CD4-positive, alpha-beta T cell (primary cell): Measurements from ENCODE around the gene MACROD2. TPM values are rescaled to one million over a fixed set of nuclear protein-coding genes. Genes with fewer than 3 reads are reported as not detected.

Experiments
- ATAC-seq: fragments of 200-7000 bp; cut with Tn5 transposase; one replicate; pipeline ENCODE4 v1.10.0; 2022; ENCODE audit warnings: mild to moderate bottlenecking; ENCODE audit not compliant: poor library complexity
- CTCF ChIA-PET: fragments of 350-600 bp; sonication (Branson Sonifier 250); formaldehyde crosslinking; loops from one replicate; lab custom pipeline; 2021; ENCODE audit warnings: antibody characterized with exemption, inconsistent platforms; lab: Charles Lee
- POLR2A ChIA-PET: fragments of 350-600 bp; sonication (Branson Sonifier 250); formaldehyde crosslinking; loops from one replicate; lab custom pipeline; 2021; ENCODE audit warnings: antibody characterized with exemption, inconsistent platforms; lab: Charles Lee
- DNase-seq, 14 experiments: peaks; one replicate each; pipeline ENCODE4 v3.0.0-alpha.2; 2013 to 2020; ENCODE audit warnings: mixed read lengths in 2 of 14
- H3K27ac ChIP-seq, 2 donors: one replicate each; pipeline versions ENCODE4 v1.5.1 to v1.7.0; 2013; ENCODE audit warnings: low read length in 2 of 2, low read depth in 1 of 2, mild to moderate bottlenecking in 1 of 2
- H3K27me3 ChIP-seq, 2 experiments: 1 replicate in 1 of 2; 2 replicates in 1 of 2; pipeline versions ENCODE4 v1.6.1 to v1.7.0; 2013; ENCODE audit warnings: low read length in 2 of 2, control low read depth in 1 of 2, mild to moderate bottlenecking in 1 of 2, moderate library complexity in 1 of 2; ENCODE audit not compliant: insufficient read depth in 2 of 2, control insufficient read depth in 1 of 2
- H3K36me3 ChIP-seq: one replicate; pipeline ENCODE4 v1.6.1; 2013; ENCODE audit warnings: low read length, control low read depth; ENCODE audit not compliant: insufficient read depth
- H3K4me1 ChIP-seq: one replicate; pipeline ENCODE4 v1.6.1; 2013; ENCODE audit warnings: low read length, control low read depth; ENCODE audit not compliant: insufficient read depth
- H3K4me3 ChIP-seq: one replicate; pipeline ENCODE4 v1.5.1; 2013; ENCODE audit warnings: mild to moderate bottlenecking, low read length, moderate library complexity
- H3K9me3 ChIP-seq, 2 experiments: 1 replicate in 1 of 2; 2 replicates in 1 of 2; pipeline versions ENCODE4 v1.6.1 to v1.7.0; 2013; ENCODE audit warnings: low read length in 2 of 2, mild to moderate bottlenecking in 2 of 2, control low read depth in 1 of 2, moderate library complexity in 1 of 2; ENCODE audit not compliant: control insufficient read depth in 1 of 2, insufficient read depth in 1 of 2
- H3K27ac Mint-ChIP-seq: one replicate; pipeline ENCODE4 v1.8.0; 2020; ENCODE audit warnings: mixed read lengths
- H3K27me3 Mint-ChIP-seq: one replicate; pipeline ENCODE4 v1.8.0; 2021; ENCODE audit warnings: mixed read lengths
- H3K36me3 Mint-ChIP-seq: one replicate; pipeline ENCODE4 v1.8.0; 2021; ENCODE audit warnings: low read depth, mixed read lengths
- H3K4me1 Mint-ChIP-seq: one replicate; pipeline ENCODE4 v1.8.0; 2021; ENCODE audit warnings: low read depth, mixed read lengths
- H3K4me3 Mint-ChIP-seq: one replicate; pipeline ENCODE4 v1.8.0; 2020; ENCODE audit warnings: mild to moderate bottlenecking, mixed read lengths
- H3K9me3 Mint-ChIP-seq: one replicate; pipeline ENCODE4 v1.8.0; 2020; ENCODE audit warnings: mixed read lengths
- CTCF ChIP-seq: fragments of 200-600 bp; IDR thresholded peaks from one replicate; pipeline ENCODE4 v1.8.0; 2022; ENCODE audit warnings: antibody characterized with exemption, mild to moderate bottlenecking
- intact Hi-C, 2 experiments: fragments of 100-400 bp; cut with DNase I in 1 of 2; cut with micrococcal nuclease in 1 of 2; formaldehyde crosslinking; loops; one replicate each; pipeline versions ENCODE4 v1.15.1 to v1.9.0; 2023 to 2025; cut with DNase I, micrococcal nuclease
- total RNA-seq, 174 experiments: library from RNA in 2 of 174; stranded (reverse) in 2 of 174; gene quantifications; one replicate each; pipeline ENCODE4 v1.2.3 and lab custom pipeline; 2021 to 2026

The MACROD2 gene
- total RNA-seq, 2 experiments from 2014 or later, result not detected

GRCh38 chr20:15267935-15268334 is 1272.6 kb downstream of the MACROD2 start:
- Mint-ChIP-seq H3K9me3 (peaks cover 13% of the 10 kb centered on the region), H3K4me1 (no peaks in the 10 kb centered on the region), H3K27me3 (no peaks in the 10 kb centered on the region), H3K4me3 (no peak overlapping the region), H3K36me3 (no peaks in the 10 kb centered on the region), H3K27ac (no peak overlapping the region)
- Histone ChIP-seq H3K27me3 (no peaks in the 10 kb centered on the region), H3K4me3 (no peak overlapping the region), H3K4me1 (no peaks in the 10 kb centered on the region), H3K9me3 (peaks cover 0 to 4% of the 10 kb centered on the region in 2 experiments), H3K27ac (no peak overlapping the region), H3K36me3 (no peaks in the 10 kb centered on the region)
- no peak for TF ChIP-seq CTCF
- ATAC-seq, result no peak
- ChIA-PET CTCF (no interaction called here), POLR2A (no interaction called here)
- intact Hi-C loops, result no loop called here
- no peak for DNase-seq

DNA sequence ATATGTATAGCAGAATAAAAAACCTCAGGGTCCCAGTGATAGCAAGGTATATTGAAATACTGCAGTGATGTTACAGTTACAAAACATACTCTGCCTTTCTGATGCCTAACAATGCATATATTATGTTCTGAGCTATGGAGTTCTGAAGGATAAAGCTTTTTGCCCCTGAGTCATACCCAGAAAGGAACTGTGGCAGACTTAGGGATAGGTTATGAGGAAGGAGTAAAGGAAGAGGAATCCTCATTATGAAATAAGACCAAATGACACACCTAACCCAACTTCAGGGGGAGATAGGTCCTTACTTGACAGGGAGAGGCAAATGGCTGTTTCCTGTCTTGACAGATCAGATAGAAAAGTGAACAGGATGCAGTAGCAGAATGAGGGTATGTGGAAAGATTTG is 1282.7 kb downstream of the MACROD2 start:
- H3K4me1 ChIP-seq, result no peaks in the 10 kb centered on the region
- ChIA-PET POLR2A (no interaction called here), CTCF (no interaction called here)
- no peaks in the 10 kb centered on the region for H3K27me3 Mint-ChIP-seq
- H3K27ac Mint-ChIP-seq, result no peak overlapping the region
- ATAC-seq, result no peak
- no peaks in the 10 kb centered on the region for H3K27me3 ChIP-seq
- no peaks in the 10 kb centered on the region for H3K4me1 Mint-ChIP-seq
- peaks cover 0 to 4% of the 10 kb centered on the region in 2 experiments for H3K9me3 ChIP-seq
- no peak overlapping the region for H3K27ac ChIP-seq
- intact Hi-C loops, result no loop called here
- TF ChIP-seq CTCF, result no peak
- H3K9me3 Mint-ChIP-seq, result peaks cover 12% of the 10 kb centered on the region
- H3K36me3 Mint-ChIP-seq, result no peaks in the 10 kb centered on the region
- no peak overlapping the region for H3K4me3 Mint-ChIP-seq
- H3K36me3 ChIP-seq, result no peaks in the 10 kb centered on the region
- no peak overlapping the region for H3K4me3 ChIP-seq
- no peak for DNase-seq

DNA sequence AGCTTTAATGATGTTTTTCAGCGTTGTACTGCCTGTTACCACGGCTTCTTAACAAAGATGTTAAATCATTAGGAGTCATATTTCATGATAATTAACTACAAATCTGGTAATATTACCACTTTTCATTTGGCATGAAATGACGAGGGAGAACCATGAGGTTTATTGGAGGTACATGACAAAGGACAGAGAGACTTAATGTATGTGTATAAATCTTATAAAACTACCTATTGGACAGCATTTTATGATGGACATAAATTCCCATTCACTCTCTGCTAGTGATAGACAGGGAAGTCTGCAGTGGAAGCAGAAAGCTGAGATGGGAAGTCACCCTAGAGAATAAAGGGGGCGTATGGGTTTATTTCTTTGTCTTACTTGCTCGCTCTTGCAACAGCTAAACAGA is 1292.0 kb downstream of the MACROD2 start:
- H3K4me1 ChIP-seq, result no peaks in the 10 kb centered on the region
- H3K36me3 Mint-ChIP-seq, result no peaks in the 10 kb centered on the region
- H3K36me3 ChIP-seq, result no peaks in the 10 kb centered on the region
- H3K4me1 Mint-ChIP-seq, result no peaks in the 10 kb centered on the region
- DNase-seq (no peak), ATAC-seq (no peak)
- H3K9me3 ChIP-seq, result no peaks in the 10 kb centered on the region
- no peak overlapping the region for H3K4me3 ChIP-seq
- CTCF ChIA-PET, result no interaction called here
- no peak overlapping the region for H3K27ac ChIP-seq
- no peak overlapping the region for H3K27ac Mint-ChIP-seq
- TF ChIP-seq CTCF, result no peak
- no peaks in the 10 kb centered on the region for H3K27me3 ChIP-seq
- H3K4me3 Mint-ChIP-seq, result no peak overlapping the region
- H3K9me3 Mint-ChIP-seq, result peaks cover 14% of the 10 kb centered on the region
- H3K27me3 Mint-ChIP-seq, result no peaks in the 10 kb centered on the region
- intact Hi-C loops, result no loop called here
- POLR2A ChIA-PET, result no interaction called here
